GM23248 (cell line): ENCODE results near the gene NEUROD2. TPM values are rescaled to one million over a fixed set of nuclear protein-coding genes. Genes with fewer than 3 reads are reported as not detected.

Experiments used
- DNase-seq: peaks from one replicate; pipeline ENCODE4 v3.0.0-alpha.2; 2015
- H2AFZ ChIP-seq: fragments of 200-600 bp; sonication (generic); 2 replicates; pipeline ENCODE4 v1.6.1; 2016; ENCODE audit warnings: antibody characterized with exemption
- H3F3A ChIP-seq: fragments of 200-600 bp; sonication (generic); 2 replicates; pipeline ENCODE4 v1.6.1; 2016; ENCODE audit warnings: mild to moderate bottlenecking, antibody characterized with exemption, mixed run types; ENCODE audit not compliant: insufficient read depth
- H3K27ac ChIP-seq: fragments of 200-600 bp; sonication (generic); 2 replicates; pipeline ENCODE4 v1.5.1; 2016; ENCODE audit warnings: mild to moderate bottlenecking
- H3K27me3 ChIP-seq: fragments of 200-600 bp; sonication (generic); replicated peaks from 2 replicates; pipeline ENCODE4 v1.6.1; 2016; ENCODE audit warnings: mild to moderate bottlenecking; ENCODE audit not compliant: insufficient read depth
- H3K36me3 ChIP-seq: fragments of 200-600 bp; sonication (generic); 2 replicates; pipeline ENCODE4 v1.6.1; 2016; ENCODE audit warnings: low read depth, mild to moderate bottlenecking
- H3K4me1 ChIP-seq: fragments of 200-600 bp; sonication (generic); 2 replicates; pipeline ENCODE4 v1.6.1; 2016; ENCODE audit warnings: mild to moderate bottlenecking; ENCODE audit not compliant: insufficient read depth
- H3K4me2 ChIP-seq: fragments of 200-600 bp; sonication (generic); one replicate; pipeline ENCODE4 v1.6.1; 2016; ENCODE audit warnings: mild to moderate bottlenecking; ENCODE audit not compliant: unreplicated experiment
- H3K4me3 ChIP-seq: fragments of 200-600 bp; sonication (generic); 2 replicates; pipeline ENCODE4 v1.5.1; 2016; ENCODE audit warnings: mild to moderate bottlenecking
- H3K79me2 ChIP-seq: fragments of 200-600 bp; sonication (generic); 2 replicates; pipeline ENCODE4 v1.6.1; 2016; ENCODE audit warnings: mild to moderate bottlenecking; ENCODE audit not compliant: insufficient read depth
- H3K9ac ChIP-seq: fragments of 200-600 bp; sonication (generic); 2 replicates; pipeline ENCODE4 v1.6.1; 2016; ENCODE audit warnings: mild to moderate bottlenecking
- H3K9me2 ChIP-seq: fragments of 200-600 bp; sonication (generic); 2 replicates; pipeline ENCODE4 v1.6.1; 2016; ENCODE audit warnings: mixed run types, mild to moderate bottlenecking, moderate library complexity; ENCODE audit not compliant: insufficient read depth
- H3K9me3 ChIP-seq: fragments of 200-600 bp; sonication (generic); one replicate; pipeline ENCODE4 v1.6.1; 2017; ENCODE audit warnings: low read depth
- H4K20me1 ChIP-seq: fragments of 200-600 bp; sonication (generic); 2 replicates; pipeline ENCODE4 v1.6.0; 2016; ENCODE audit not compliant: insufficient read depth
- EZH2 ChIP-seq: fragments of 200-600 bp; sonication (generic); IDR thresholded peaks from 2 replicates; pipeline ENCODE4 v1.6.1; 2018; ENCODE audit warnings: antibody characterized with exemption, mild to moderate bottlenecking; ENCODE audit not compliant: insufficient read depth, poor library complexity, severe bottlenecking
- EZH2phosphoT487 ChIP-seq: fragments of 200-600 bp; sonication (generic); IDR thresholded peaks from 2 replicates; pipeline ENCODE4 v1.6.1; 2018; ENCODE audit warnings: antibody characterized with exemption, moderate library complexity, mild to moderate bottlenecking, low read depth; ENCODE audit not compliant: insufficient read depth
- WGBS, 2 experiments: methylation state at CpG; one replicate each; pipeline ENCODE4 v1.1.6; 2015 to 2017; ENCODE audit warnings: low lambda C conversion rate in 2 of 2, low coverage in 1 of 2; ENCODE audit errors: missing lambda C conversion rate in 2 of 2; 5-methylcytosine and 5-hydroxymethylcytosine counted together
- in situ Hi-C: fragments of 300-500 bp; cut with MboI; formaldehyde crosslinking; loops from 2 replicates; pipeline ENCODE4 v1.15.0; 2020
- polyA plus RNA-seq: library from polyadenylated mRNA; unstranded; fragments of >200 nt; fragmentation: Nextera tagmentation; extraction: Ambion mirVana; gene quantifications from 2 replicates; pipeline ENCODE4 v1.2.1, GENCODE V29; 2016
- total RNA-seq: library from RNA; depleted of rRNA; stranded (reverse); fragments of >200 nt; shearing (Covaris generic); gene quantifications from 2 replicates; pipeline ENCODE4 v1.2.3, GENCODE V29; 2014

Gene NEUROD2
- total and polyA plus RNA-seq, 2 experiments from 2014 or later: not detected

- H3F3A ChIP-seq: no peaks in the 10 kb centered on the region
- TF ChIP-seq EZH2 (no peak), EZH2phosphoT487 (no peak)
Measured at GRCh38 chr17:39602533-39603303, 5.0 kb downstream of the NEUROD2 start.

GRCh38 chr17:39601758-39602532, 5.8 kb downstream of the NEUROD2 start:
- WGBS, 2 experiments: 42 to 44% methylated on average over 12 of the region's 12 CpGs
- Histone ChIP-seq H3K9ac (no peak overlapping the region), H3K4me2 (no peak overlapping the region), H3F3A (no peaks in the 10 kb centered on the region), H3K36me3 (no peaks in the 10 kb centered on the region), H3K9me2 (no peaks in the 10 kb centered on the region), H2AFZ (no peak overlapping the region), H4K20me1 (no peaks in the 10 kb centered on the region), H3K4me3 (no peak overlapping the region), H3K4me1 (no peaks in the 10 kb centered on the region), H3K79me2 (no peaks in the 10 kb centered on the region), H3K27me3 (peaks cover 99% of the 10 kb centered on the region), H3K9me3 (no peaks in the 10 kb centered on the region), H3K27ac (no peak overlapping the region)
- TF ChIP-seq EZH2 (no peak), EZH2phosphoT487 (no peak)
- in situ Hi-C loops: no loop called here
- no peak for DNase-seq

More at GRCh38 chr17:39602533-39603303, 5.0 kb downstream of the NEUROD2 start:
- no peaks in the 10 kb centered on the region for H3K4me1 ChIP-seq
- no peaks in the 10 kb centered on the region for H3K36me3 ChIP-seq
- 8% methylated on average over 4 of the region's 4 CpGs for WGBS, 2 experiments
- H3K79me2 ChIP-seq: no peaks in the 10 kb centered on the region
- no peaks in the 10 kb centered on the region for H4K20me1 ChIP-seq
- H3K9me3 ChIP-seq: no peaks in the 10 kb centered on the region
- no peak overlapping the region for H3K4me2 ChIP-seq
- H3K9me2 ChIP-seq: no peaks in the 10 kb centered on the region
- no peak for DNase-seq
- no peak overlapping the region for H3K4me3 ChIP-seq
- H3K9ac ChIP-seq: no peak overlapping the region
- peaks cover 99% of the 10 kb centered on the region for H3K27me3 ChIP-seq
- in situ Hi-C loops: no loop called here
- H2AFZ ChIP-seq: no peak overlapping the region
- H3K27ac ChIP-seq: no peak overlapping the region

GRCh38 chr17:39600997-39601597, 6.6 kb downstream of the NEUROD2 start:
- Histone ChIP-seq H3K9me3 (no peaks in the 10 kb centered on the region), H3K4me2 (no peak overlapping the region), H3K27me3 (peaks cover 96% of the 10 kb centered on the region), H3K9me2 (no peaks in the 10 kb centered on the region), H3K4me1 (no peaks in the 10 kb centered on the region), H3K36me3 (no peaks in the 10 kb centered on the region), H3K27ac (no peak overlapping the region), H4K20me1 (no peaks in the 10 kb centered on the region), H3K9ac (no peak overlapping the region), H3K4me3 (no peak overlapping the region), H3K79me2 (no peaks in the 10 kb centered on the region), H2AFZ (no peak overlapping the region), H3F3A (no peaks in the 10 kb centered on the region)
- DNase-seq: no peak
- TF ChIP-seq EZH2phosphoT487 (no peak), EZH2 (no peak)
- in situ Hi-C loops: no loop called here
- 27 to 29% methylated on average over 21 of the region's 21 CpGs for WGBS, 2 experiments

- no peaks in the 10 kb centered on the region for H3F3A ChIP-seq
- in situ Hi-C loops: no loop called here
- H4K20me1 ChIP-seq: no peaks in the 10 kb centered on the region
- no peak overlapping the region for H3K9ac ChIP-seq
- H3K4me2 ChIP-seq: no peak overlapping the region
- H3K27me3 ChIP-seq: peaks cover 95% of the 10 kb centered on the region
- 0 to 2% methylated on average over 13 of the region's 13 CpGs for WGBS, 2 experiments
- H3K36me3 ChIP-seq: no peaks in the 10 kb centered on the region
- no peaks in the 10 kb centered on the region for H3K4me1 ChIP-seq
- H3K79me2 ChIP-seq: no peaks in the 10 kb centered on the region
- no peak overlapping the region for H3K4me3 ChIP-seq
- H3K27ac ChIP-seq: no peak overlapping the region
- no peak for TF ChIP-seq EZH2phosphoT487
- TF ChIP-seq EZH2: peak; percentile 64
- H3K9me2 ChIP-seq: no peaks in the 10 kb centered on the region
- DNase-seq: no peak
- no peaks in the 10 kb centered on the region for H3K9me3 ChIP-seq
- no peak overlapping the region for H2AFZ ChIP-seq
Measured at GRCh38 chr17:39600288-39600996, 7.3 kb downstream of the NEUROD2 start.
